ENCODE results near the gene SLC24A4.

The SLC24A4 gene

DNA sequence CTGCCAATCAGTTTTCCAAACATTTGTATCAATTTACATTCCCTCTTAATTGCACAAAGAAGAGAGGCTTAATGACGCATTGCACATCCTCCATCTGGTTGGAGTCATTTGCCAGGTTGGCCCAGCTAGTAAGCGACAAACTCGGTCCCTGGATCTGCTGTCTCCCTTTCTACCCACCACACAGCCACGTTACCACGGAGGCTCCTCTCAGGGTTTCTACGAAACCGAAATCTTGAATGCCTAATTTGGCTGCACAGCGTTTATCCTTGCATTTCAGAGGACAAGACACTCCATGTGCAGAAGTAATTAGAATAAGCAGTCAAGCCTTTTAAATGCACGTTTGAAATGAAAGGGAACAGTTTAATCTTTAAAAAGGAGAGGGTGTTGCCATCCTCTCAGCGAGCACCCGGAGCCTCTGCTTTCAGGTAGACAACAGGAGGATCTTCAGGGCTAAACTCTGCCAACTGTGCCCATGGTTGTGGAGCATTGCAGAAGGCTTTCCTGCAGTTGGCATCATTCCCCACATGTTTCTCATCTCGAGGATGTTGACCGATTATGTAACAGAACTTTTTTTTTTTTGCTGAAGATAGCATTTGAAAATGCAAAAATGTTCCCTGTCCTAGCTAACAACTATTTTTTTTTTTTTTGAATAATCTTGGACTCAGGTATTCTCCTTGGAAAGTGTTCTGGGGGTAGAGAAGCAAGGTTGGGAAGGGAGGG is 37.8 kb downstream of the SLC24A4 start:
- no peaks in the 10 kb centered on the region for H4K20me1 ChIP-seq (ENCODE audit: control insufficient read depth, insufficient read depth, low read depth, low read length)
- peaks cover 15% of the 10 kb centered on the region for H3K4me1 ChIP-seq (ENCODE audit: control insufficient read depth, low read length)
- H3K9me2 ChIP-seq (replicated peaks; ENCODE audit: control insufficient read depth, low read length), result no peaks in the 10 kb centered on the region
- H3K79me2 ChIP-seq (ENCODE audit: control insufficient read depth, low read length), result no peaks in the 10 kb centered on the region
- H3K9me3 ChIP-seq (ENCODE audit: control insufficient read depth, insufficient read depth, low read length), result no peaks in the 10 kb centered on the region
- no peaks in the 10 kb centered on the region for H3F3A ChIP-seq (ENCODE audit: control insufficient read depth, insufficient read depth)
- no peak overlapping the region for H3K4me3 ChIP-seq (ENCODE audit: low read length)
- no peaks in the 10 kb centered on the region for H3K36me3 ChIP-seq (ENCODE audit: control insufficient read depth, low read length)
- H3K27ac ChIP-seq (ENCODE audit: low read depth, low read length), result no peak overlapping the region
- no peaks in the 10 kb centered on the region for H3K27me3 ChIP-seq (ENCODE audit: control insufficient read depth, low read length)
- H3K4me2 ChIP-seq (ENCODE audit: low read length), result no peak overlapping the region
- TF ChIP-seq EZH2phosphoT487 (IDR thresholded peaks at IDR 0.05; ENCODE audit: borderline replicate concordance, low read length), result no peak
- TF ChIP-seq, protein P1, sequence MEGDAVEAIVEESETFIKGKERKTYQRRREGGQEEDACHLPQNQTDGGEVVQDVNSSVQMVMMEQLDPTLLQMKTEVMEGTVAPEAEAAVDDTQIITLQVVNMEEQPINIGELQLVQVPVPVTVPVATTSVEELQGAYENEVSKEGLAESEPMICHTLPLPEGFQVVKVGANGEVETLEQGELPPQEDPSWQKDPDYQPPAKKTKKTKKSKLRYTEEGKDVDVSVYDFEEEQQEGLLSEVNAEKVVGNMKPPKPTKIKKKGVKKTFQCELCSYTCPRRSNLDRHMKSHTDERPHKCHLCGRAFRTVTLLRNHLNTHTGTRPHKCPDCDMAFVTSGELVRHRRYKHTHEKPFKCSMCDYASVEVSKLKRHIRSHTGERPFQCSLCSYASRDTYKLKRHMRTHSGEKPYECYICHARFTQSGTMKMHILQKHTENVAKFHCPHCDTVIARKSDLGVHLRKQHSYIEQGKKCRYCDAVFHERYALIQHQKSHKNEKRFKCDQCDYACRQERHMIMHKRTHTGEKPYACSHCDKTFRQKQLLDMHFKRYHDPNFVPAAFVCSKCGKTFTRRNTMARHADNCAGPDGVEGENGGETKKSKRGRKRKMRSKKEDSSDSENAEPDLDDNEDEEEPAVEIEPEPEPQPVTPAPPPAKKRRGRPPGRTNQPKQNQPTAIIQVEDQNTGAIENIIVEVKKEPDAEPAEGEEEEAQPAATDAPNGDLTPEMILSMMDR (IDR thresholded peaks at IDR 0.05; ENCODE audit: low read depth, low read length, poor library complexity, severe bottlenecking), result no peak

DNA sequence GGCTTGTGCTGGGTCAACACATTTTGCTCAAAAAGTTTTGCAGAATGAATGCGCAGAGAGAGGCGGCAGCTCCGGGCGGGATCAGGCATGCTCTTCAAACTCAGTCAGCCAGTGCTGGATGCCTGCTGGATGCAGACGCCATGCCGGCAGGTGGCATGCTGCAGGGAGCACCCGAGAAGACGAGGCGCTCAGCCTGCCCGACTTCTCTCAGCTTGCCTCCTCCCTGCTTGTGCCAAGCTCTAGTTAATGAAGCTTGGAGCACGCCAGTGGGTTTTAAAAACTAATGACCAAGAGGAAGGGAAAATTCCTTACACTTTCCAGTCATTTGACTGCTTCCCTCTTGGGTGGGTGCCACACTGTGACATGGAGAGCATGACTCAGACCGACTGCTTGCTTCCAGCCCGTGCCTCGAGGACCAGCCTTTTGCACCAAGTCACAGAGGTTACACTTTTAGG is 39.8 kb downstream of the SLC24A4 start:
- TF ChIP-seq EZH2phosphoT487 (IDR thresholded peaks at IDR 0.05; ENCODE audit: borderline replicate concordance, low read length), result no peak
- TF ChIP-seq, protein P1 (IDR thresholded peaks at IDR 0.05; ENCODE audit: low read depth, low read length, poor library complexity, severe bottlenecking), result no peak
- H3K27me3 ChIP-seq (ENCODE audit: control insufficient read depth, low read length), result no peaks in the 10 kb centered on the region

DNA sequence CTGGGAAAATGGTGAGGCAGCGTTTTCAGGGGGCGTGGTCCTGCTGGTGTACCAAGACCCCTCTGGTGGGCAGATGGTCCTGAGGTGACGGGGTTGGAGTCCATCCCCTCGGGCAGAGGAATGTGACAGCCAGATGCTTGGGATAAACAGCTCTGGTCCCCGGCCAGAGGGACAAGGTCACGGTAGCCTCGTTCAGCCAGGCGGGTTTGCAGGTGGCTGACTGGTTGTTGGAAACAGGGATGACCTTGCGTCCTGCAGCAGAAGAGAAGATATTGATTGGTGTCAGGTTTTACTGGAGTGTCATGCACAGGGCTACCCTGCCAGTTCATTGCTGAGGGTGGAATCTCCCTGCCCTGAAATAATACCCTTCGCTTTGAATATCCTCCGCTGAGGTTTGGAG is 43.3 kb downstream of the SLC24A4 start:
- TF ChIP-seq EZH2phosphoT487 (IDR thresholded peaks at IDR 0.05; ENCODE audit: borderline replicate concordance, low read length), result no peak
- TF ChIP-seq, protein P1 (IDR thresholded peaks at IDR 0.05; ENCODE audit: low read depth, low read length, poor library complexity, severe bottlenecking), result no peak
- Histone ChIP-seq H3K4me1 (ENCODE audit: control insufficient read depth, low read length) (no peaks in the 10 kb centered on the region), H3K27ac (ENCODE audit: low read depth, low read length) (no peak overlapping the region), H4K20me1 (ENCODE audit: control insufficient read depth, insufficient read depth, low read depth, low read length) (no peaks in the 10 kb centered on the region), H3K36me3 (ENCODE audit: control insufficient read depth, low read length) (no peaks in the 10 kb centered on the region), H3K9me3 (ENCODE audit: control insufficient read depth, insufficient read depth, low read length) (no peaks in the 10 kb centered on the region), H3K79me2 (ENCODE audit: control insufficient read depth, low read length) (no peaks in the 10 kb centered on the region), H3K4me3 (ENCODE audit: low read length) (no peak overlapping the region), H3K9me2 (replicated peaks; ENCODE audit: control insufficient read depth, low read length) (no peaks in the 10 kb centered on the region), H3K4me2 (ENCODE audit: low read length) (no peak overlapping the region), H3F3A (ENCODE audit: control insufficient read depth, insufficient read depth) (no peaks in the 10 kb centered on the region), H3K27me3 (ENCODE audit: control insufficient read depth, low read length) (peaks cover 4% of the 10 kb centered on the region; the same call in 1 of the 2 replicates)

More for the DNA sequence above, 39.8 kb downstream of the SLC24A4 start:
- H3K9me3 ChIP-seq (ENCODE audit: control insufficient read depth, insufficient read depth, low read length), result no peaks in the 10 kb centered on the region
- H3F3A ChIP-seq (ENCODE audit: control insufficient read depth, insufficient read depth), result no peaks in the 10 kb centered on the region
- H3K27ac ChIP-seq (ENCODE audit: low read depth, low read length), result no peak overlapping the region
- no peak overlapping the region for H3K4me2 ChIP-seq (ENCODE audit: low read length)
- no peaks in the 10 kb centered on the region for H3K9me2 ChIP-seq (replicated peaks; ENCODE audit: control insufficient read depth, low read length)
- no peaks in the 10 kb centered on the region for H4K20me1 ChIP-seq (ENCODE audit: control insufficient read depth, insufficient read depth, low read depth, low read length)
- no peaks in the 10 kb centered on the region for H3K79me2 ChIP-seq (ENCODE audit: control insufficient read depth, low read length)
- no peaks in the 10 kb centered on the region for H3K36me3 ChIP-seq (ENCODE audit: control insufficient read depth, low read length)
- no peaks in the 10 kb centered on the region for H3K4me1 ChIP-seq (ENCODE audit: control insufficient read depth, low read length)
- no peak overlapping the region for H3K4me3 ChIP-seq (ENCODE audit: low read length)
